ENCODE results near the gene CCDC90B.
"Not testable (repeated sequence)": the region's sequence is repeated elsewhere in the genome, so short reads cannot be mapped to it uniquely, and the experiment has no call there.

CCDC90B gene

GRCh38 chr11:83285771-83286528, at the start of gene CCDC90B:
TSS of gene CCDC90B (minus strand) at chr11:83286367. CDS start at chr11:83285972, 395 bp downstream.
- peak; percentile 98 for DNase-seq

- DNase-seq = no peak
These were observed 49.4 kb upstream of the CCDC90B start for GRCh38 chr11:83335446-83336070.

GRCh38 chr11:83330303-83330702, 44.1 kb upstream of the CCDC90B start:
- no peak for DNase-seq

- DNase-seq = no peak
These were observed 40.2 kb upstream of the CCDC90B start for GRCh38 chr11:83326326-83326725.

GRCh38 chr11:83319346-83319745, 33.2 kb upstream of the CCDC90B start:
- DNase-seq = no peak

- DNase-seq = no peak
These were observed 32.8 kb upstream of the CCDC90B start for GRCh38 chr11:83318931-83319330.

GRCh38 chr11:83317757-83318690, 31.9 kb upstream of the CCDC90B start:
- no peak for DNase-seq

- not testable (repeated sequence) for DNase-seq
These were observed 30.7 kb upstream of the CCDC90B start for GRCh38 chr11:83316897-83317268.

GRCh38 chr11:83316143-83316896, 30.2 kb upstream of the CCDC90B start:
- not testable (repeated sequence) for DNase-seq

- DNase-seq = no peak
These were observed 26.3 kb upstream of the CCDC90B start for GRCh38 chr11:83312430-83312829.

- DNase-seq = no peak
These were observed 25.5 kb upstream of the CCDC90B start for GRCh38 chr11:83311701-83312100.

GRCh38 chr11:83310718-83311117, 24.6 kb upstream of the CCDC90B start:
- DNase-seq = no peak

- not testable (repeated sequence) for DNase-seq
These were observed 22.4 kb upstream of the CCDC90B start for GRCh38 chr11:83308536-83308935.

- no peak for DNase-seq
These were observed 20.3 kb upstream of the CCDC90B start for GRCh38 chr11:83306200-83307080.

GRCh38 chr11:83303316-83303715, 17.1 kb upstream of the CCDC90B start:
- DNase-seq = no peak

GRCh38 chr11:83302151-83302550, 16.0 kb upstream of the CCDC90B start:
- no peak for DNase-seq

- DNase-seq = no peak
These were observed 13.5 kb upstream of the CCDC90B start for GRCh38 chr11:83299681-83300080.

- DNase-seq = no peak
These were observed 8.0 kb upstream of the CCDC90B start for GRCh38 chr11:83294208-83294607.

- no peak for DNase-seq
These were observed 7.2 kb upstream of the CCDC90B start for GRCh38 chr11:83293457-83293774.

- peak; percentile 18 for DNase-seq
These were observed 6.7 kb upstream of the CCDC90B start for GRCh38 chr11:83292709-83293456.

- no peak for DNase-seq
These were observed 1.5 kb upstream of the CCDC90B start for GRCh38 chr11:83287631-83288030.

All from KG1 (cell line).